ENCODE results near the gene KRT72. TPM values are rescaled to one million over a fixed set of nuclear protein-coding genes. Genes with fewer than 3 reads are reported as not detected.
A peak's percentile ranks its signal among the peaks of the same experiment; 100 is the strongest.

The KRT72 gene
- total RNA-seq, 1 experiment from 2014 or later: not detected

DNA sequence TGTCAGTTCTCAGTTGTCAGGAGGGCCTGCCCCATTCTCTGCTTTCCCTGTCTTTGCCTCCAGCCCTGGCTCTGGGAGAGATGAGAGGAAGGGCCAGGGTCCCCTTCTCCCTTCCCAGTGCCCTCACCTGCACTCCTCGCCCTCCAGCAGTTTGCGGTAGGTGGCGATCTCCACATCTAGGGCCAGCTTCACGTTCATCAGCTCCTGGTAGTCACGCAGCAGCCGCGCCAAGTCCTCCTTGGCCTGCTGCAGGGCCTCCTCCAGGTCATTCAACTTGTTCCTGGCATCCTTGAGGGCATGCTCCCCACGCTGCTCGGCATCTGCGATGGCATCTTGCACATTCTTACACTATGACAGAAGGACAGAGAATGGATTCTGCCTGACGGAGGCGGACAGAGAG is 45.4 kb upstream of the KRT72 start:
- H4K91ac ChIP-seq (ENCODE audit: insufficient read length, low read depth, low read length): no peak overlapping the region
- Mint-ChIP-seq H3K9me3 (peaks cover 0 to under 1% of the 10 kb centered on the region in 2 experiments; a peak in 1 of 5 replicates), H3K27me3 (ENCODE audit: low read depth) (peaks cover 25% of the 10 kb centered on the region), H3K36me3 (ENCODE audit: insufficient read depth in 1 of 3, low read depth in 3 of 3) (no peaks in the 10 kb centered on the region), H3K4me3 (no peak overlapping the region), H3K4me1 (peaks cover 0 to 2% of the 10 kb centered on the region in 2 experiments; a peak in 1 of 4 replicates), H3K27ac (no peak overlapping the region)
- no peaks in the 10 kb centered on the region for H4K20me1 ChIP-seq (ENCODE audit: control insufficient read depth, insufficient read depth, insufficient read length)
- H3K23ac ChIP-seq (ENCODE audit: insufficient read length, low read depth, low read length): no peak overlapping the region
- no peaks in the 10 kb centered on the region for H3K9me3 ChIP-seq (ENCODE audit: control insufficient read depth, low read depth, low read length)
- TF ChIP-seq, protein P1, sequence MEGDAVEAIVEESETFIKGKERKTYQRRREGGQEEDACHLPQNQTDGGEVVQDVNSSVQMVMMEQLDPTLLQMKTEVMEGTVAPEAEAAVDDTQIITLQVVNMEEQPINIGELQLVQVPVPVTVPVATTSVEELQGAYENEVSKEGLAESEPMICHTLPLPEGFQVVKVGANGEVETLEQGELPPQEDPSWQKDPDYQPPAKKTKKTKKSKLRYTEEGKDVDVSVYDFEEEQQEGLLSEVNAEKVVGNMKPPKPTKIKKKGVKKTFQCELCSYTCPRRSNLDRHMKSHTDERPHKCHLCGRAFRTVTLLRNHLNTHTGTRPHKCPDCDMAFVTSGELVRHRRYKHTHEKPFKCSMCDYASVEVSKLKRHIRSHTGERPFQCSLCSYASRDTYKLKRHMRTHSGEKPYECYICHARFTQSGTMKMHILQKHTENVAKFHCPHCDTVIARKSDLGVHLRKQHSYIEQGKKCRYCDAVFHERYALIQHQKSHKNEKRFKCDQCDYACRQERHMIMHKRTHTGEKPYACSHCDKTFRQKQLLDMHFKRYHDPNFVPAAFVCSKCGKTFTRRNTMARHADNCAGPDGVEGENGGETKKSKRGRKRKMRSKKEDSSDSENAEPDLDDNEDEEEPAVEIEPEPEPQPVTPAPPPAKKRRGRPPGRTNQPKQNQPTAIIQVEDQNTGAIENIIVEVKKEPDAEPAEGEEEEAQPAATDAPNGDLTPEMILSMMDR (conservative IDR thresholded peaks at IDR 0.05): peak; percentile 41; the same call in 2 of the 3 replicates
- WGBS (ENCODE audit: extremely low coverage, insufficient read length, low lambda C conversion rate): no CpG with 5 or more reads among the region's 12 CpGs
- no peak overlapping the region for H4K8ac ChIP-seq (replicated peaks; ENCODE audit: insufficient read length, low read depth, low read length)
- H3K18ac ChIP-seq (ENCODE audit: insufficient read length, low read depth, low read length): no peak overlapping the region
- no peak overlapping the region for H3K56ac ChIP-seq (ENCODE audit: insufficient read length, low read depth, low read length)
- no peaks in the 10 kb centered on the region for H3K79me2 ChIP-seq (ENCODE audit: insufficient read depth, low read length)
- H2BK12ac ChIP-seq (ENCODE audit: insufficient read length, low read depth, low read length): no peak overlapping the region
- H2AK5ac ChIP-seq (ENCODE audit: insufficient read length, low read length): no peak overlapping the region
- no peaks in the 10 kb centered on the region for H3K27me3 ChIP-seq (ENCODE audit: insufficient read depth, low read length)
- no peak overlapping the region for H4K5ac ChIP-seq (ENCODE audit: insufficient read length, low read depth, low read length)
- H3K14ac ChIP-seq (ENCODE audit: insufficient read depth, low read length): no peak overlapping the region
- no peaks in the 10 kb centered on the region for H3K4me1 ChIP-seq (ENCODE audit: insufficient read depth, low read length)
- H2BK120ac ChIP-seq (ENCODE audit: low read depth, low read length, poor library complexity, severe bottlenecking): no peak overlapping the region
- H2AFZ ChIP-seq (ENCODE audit: low read length): no peak overlapping the region
- peak; percentile 54 for DNase-seq
- no peak overlapping the region for H2BK5ac ChIP-seq (ENCODE audit: insufficient read length, low read length)
- no peak overlapping the region for H2BK20ac ChIP-seq (ENCODE audit: low read depth, low read length, poor library complexity, severe bottlenecking)
- no peaks in the 10 kb centered on the region for H3K79me1 ChIP-seq (ENCODE audit: insufficient read depth, low read depth, low read length, poor library complexity, severe bottlenecking)
- H3K9ac ChIP-seq (ENCODE audit: extremely low read depth, insufficient read length, low read length): no peak overlapping the region
- no peak overlapping the region for H2BK15ac ChIP-seq (ENCODE audit: low read depth, low read length)
- H3K23me2 ChIP-seq (ENCODE audit: insufficient read length, low read depth, low read length, poor library complexity, severe bottlenecking): no peaks in the 10 kb centered on the region
- H3T11ph ChIP-seq (ENCODE audit: low read length): no peak overlapping the region
- no peak overlapping the region for H3K27ac ChIP-seq (ENCODE audit: insufficient read length, low read depth, low read length)
- H3K4ac ChIP-seq (ENCODE audit: low read depth, low read length): no peak overlapping the region
- no peak overlapping the region for H3K4me2 ChIP-seq (ENCODE audit: insufficient read depth, insufficient read length, low read length)

All from H9 (cell line).